Right forelimb (tissue), 1 donor: Measurements from ENCODE around the gene TM7SF2.
A peak's percentile ranks its signal among the peaks of the same experiment; 100 is the strongest.

Experiments
- DNase-seq: peaks from one replicate; pipeline ENCODE4 v3.0.0-alpha.2; 2018

The TM7SF2 gene

GRCh38 chr11:65111744-65112545 is at the start of gene TM7SF2:
Gene TM7SF2, plus strand, starts transcription at chr11:65111872. Its CDS starts 144 bp downstream, at chr11:65112016.
- DNase-seq, result peak; percentile 89

GRCh38 chr11:65063532-65063931 is 48.1 kb upstream of the TM7SF2 start:
- DNase-seq, result no peak

- DNase-seq, result no peak
These were observed 46.8 kb upstream of the TM7SF2 start for GRCh38 chr11:65064847-65065240.

DNA sequence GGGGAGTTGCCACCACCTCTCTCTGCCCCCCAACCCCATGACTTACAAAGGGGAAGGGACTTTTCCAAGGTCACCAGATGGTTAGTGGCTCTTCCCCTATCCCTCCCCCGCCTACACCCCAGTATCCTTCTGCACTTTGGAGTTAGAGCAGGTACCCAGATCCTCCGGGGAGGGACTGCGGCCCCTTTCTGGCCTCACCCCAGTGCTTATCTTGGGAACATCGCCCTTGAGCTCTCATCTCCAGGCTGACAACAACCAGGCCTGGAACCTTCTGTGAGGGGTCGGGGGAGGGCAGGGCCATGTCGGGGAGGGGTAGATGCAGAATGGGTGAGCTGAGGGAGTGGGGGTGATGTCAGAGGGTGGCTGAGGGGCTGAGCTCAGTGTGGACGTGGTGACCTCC is 45.8 kb upstream of the TM7SF2 start:
- no peak for DNase-seq

GRCh38 chr11:65066315-65066714 is 45.4 kb upstream of the TM7SF2 start:
- DNase-seq, result no peak

- DNase-seq, result no peak
These were observed 44.8 kb upstream of the TM7SF2 start for GRCh38 chr11:65066805-65067291.

- no peak for DNase-seq
These were observed 44.2 kb upstream of the TM7SF2 start for GRCh38 chr11:65067446-65067845.

- no peak for DNase-seq
These were observed 42.5 kb upstream of the TM7SF2 start for GRCh38 chr11:65069217-65069616.

- DNase-seq, result no peak
These were observed 39.6 kb upstream of the TM7SF2 start for GRCh38 chr11:65071907-65072630.

DNA sequence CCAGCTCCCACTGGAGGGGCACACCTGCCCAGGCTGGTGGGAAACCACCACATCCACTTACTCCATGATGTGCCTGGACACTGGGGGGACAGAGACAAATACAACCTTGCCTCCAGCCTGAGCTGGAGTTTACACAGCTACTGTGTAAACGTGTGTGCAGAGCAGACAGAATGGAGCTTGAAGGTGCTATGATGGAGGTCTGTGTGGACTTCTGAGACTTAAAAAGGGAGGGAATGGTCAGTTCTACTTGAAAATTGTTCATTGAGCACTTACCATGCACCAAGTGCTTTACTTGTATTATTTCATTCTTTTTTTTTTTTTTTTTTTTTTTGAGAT is 39.1 kb upstream of the TM7SF2 start:
- DNase-seq, result no peak

- DNase-seq, result no peak
These were observed 34.2 kb upstream of the TM7SF2 start for GRCh38 chr11:65077451-65077850.

GRCh38 chr11:65078151-65078550 is 33.5 kb upstream of the TM7SF2 start:
- DNase-seq, result no peak

GRCh38 chr11:65078786-65079342 is 32.8 kb upstream of the TM7SF2 start:
- DNase-seq, result no peak

- DNase-seq, result no peak
These were observed 28.4 kb upstream of the TM7SF2 start for GRCh38 chr11:65083134-65083833.

GRCh38 chr11:65083834-65084597 is 27.7 kb upstream of the TM7SF2 start, which contains the start of the genes CDCA5 and ZFPL1:
Gene CDCA5, minus strand, starts transcription at chr11:65084040. Its CDS starts 62 bp downstream, at chr11:65083978.
Gene ZFPL1, plus strand, starts transcription at chr11:65084222. Its CDS starts 477 bp downstream, at chr11:65084699.
- peak; percentile 98 for DNase-seq

- no peak for DNase-seq
These were observed 26.9 kb upstream of the TM7SF2 start for GRCh38 chr11:65084598-65085375.

GRCh38 chr11:65085446-65085845 is 26.2 kb upstream of the TM7SF2 start:
- DNase-seq, result no peak

GRCh38 chr11:65086809-65087208 is 24.9 kb upstream of the TM7SF2 start:
- no peak for DNase-seq

- DNase-seq, result no peak
These were observed 24.5 kb upstream of the TM7SF2 start for GRCh38 chr11:65087216-65087615.

GRCh38 chr11:65087827-65088226 is 23.8 kb upstream of the TM7SF2 start:
- DNase-seq, result no peak

DNA sequence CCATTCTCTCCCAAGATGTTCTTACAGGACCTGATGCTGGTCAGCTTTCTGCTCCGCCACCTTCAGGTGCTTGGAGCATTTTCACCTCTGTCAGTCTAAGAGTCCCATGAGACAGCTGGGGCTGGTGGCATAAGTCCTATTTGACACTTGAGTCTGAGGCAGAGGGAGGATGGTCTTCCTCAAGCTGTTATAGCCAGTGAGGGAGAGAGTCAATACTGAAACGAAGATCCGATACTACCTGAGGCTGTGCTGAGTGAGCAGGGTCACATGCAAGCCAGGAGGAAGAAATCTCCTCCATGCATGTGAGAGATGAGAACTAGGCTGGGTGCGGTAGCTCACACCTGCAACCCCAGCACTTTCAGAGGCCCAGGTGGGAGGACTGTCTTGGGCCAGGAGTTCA is 22.1 kb upstream of the TM7SF2 start:
- no peak for DNase-seq
